SK-N-SH (cell line): ENCODE data around the gene CASK. TPM values are rescaled to one million over a fixed set of nuclear protein-coding genes. Genes with fewer than 3 reads are reported as not detected.

ENCODE experiments used
- CTCF ChIA-PET: fragments of 300-600, 350-600 bp; formaldehyde crosslinking; extraction: SDS; loops from one replicate; lab custom pipeline; 2021; lab: Yijun Ruan, JAX
- POLR2A ChIA-PET: fragments of 350-600 bp; sonication (Branson Sonifier 250); formaldehyde crosslinking; extraction: SDS; loops from one replicate; lab custom pipeline; 2020; ENCODE audit warnings: antibody characterized with exemption, inconsistent platforms; lab: Yijun Ruan, JAX
- DNase-seq: peaks from one replicate; pipeline ENCODE4 v3.0.0; 2012
- H2AFZ ChIP-seq: fragments of 200-600 bp; sonication (generic); 2 replicates; pipeline ENCODE4 v1.8.1; 2016; ENCODE audit warnings: antibody characterized with exemption, mild to moderate bottlenecking, low read depth
- H3F3A ChIP-seq: fragments of 200-600 bp; sonication (generic); replicated peaks from 2 replicates; pipeline ENCODE3; 2016; ENCODE audit warnings: antibody characterized with exemption, mild to moderate bottlenecking; ENCODE audit not compliant: insufficient read depth
- H3K27ac ChIP-seq, 2 experiments: fragments of 200-500 bp in 1 of 2; fragments of 200-600 bp in 1 of 2; sonication (Bioruptor generic) in 1 of 2; sonication (generic), shearing (Covaris generic) in 1 of 2; 2 replicates each; pipeline versions ENCODE4 v1.5.1 to v1.6.1; 2014 to 2016; ENCODE audit warnings: low read depth in 2 of 2, inconsistent platforms in 1 of 2, low read length in 1 of 2, mild to moderate bottlenecking in 1 of 2, mixed read lengths in 1 of 2
- H3K27me3 ChIP-seq: fragments of 200-600 bp; sonication (generic), shearing (Covaris generic); 2 replicates; pipeline ENCODE4 v1.6.1; 2016; ENCODE audit warnings: mixed run types; ENCODE audit not compliant: insufficient read depth
- H3K36me3 ChIP-seq, 2 experiments: fragments of 200-500 bp in 1 of 2; fragments of 200-600 bp in 1 of 2; sonication (Bioruptor generic) in 1 of 2; sonication (generic) in 1 of 2; replicated peaks in 1 of 2; 2 replicates each; pipeline versions ENCODE3 to v1.5.1; 2014 to 2016; ENCODE audit warnings: low read length in 1 of 2, mild to moderate bottlenecking in 1 of 2; ENCODE audit not compliant: insufficient read depth in 2 of 2, control insufficient read depth in 1 of 2
- H3K4me1 ChIP-seq, 2 experiments: fragments of 200-500 bp in 1 of 2; fragments of 200-600 bp in 1 of 2; sonication (Bioruptor generic) in 1 of 2; sonication (generic), shearing (Covaris generic) in 1 of 2; 2 replicates each; pipeline versions ENCODE4 v1.5.1 to v1.6.1; 2014 to 2016; ENCODE audit warnings: low read depth in 1 of 2, low read length in 1 of 2, mixed run types in 1 of 2; ENCODE audit not compliant: insufficient read depth in 2 of 2, control insufficient read depth in 1 of 2
- H3K4me2 ChIP-seq: fragments of 200-600 bp; sonication (generic), shearing (Covaris generic); 2 replicates; pipeline ENCODE4 v1.6.1; 2017; ENCODE audit warnings: mixed run types
- H3K4me3 ChIP-seq, 2 experiments: fragments of 200-500 bp in 1 of 2; fragments of 200-600 bp in 1 of 2; sonication (Bioruptor generic) in 1 of 2; sonication (generic), shearing (Covaris generic) in 1 of 2; 2 replicates each; pipeline versions ENCODE4 v1.5.1 to v1.8.1; 2014 to 2016; ENCODE audit warnings: low read depth in 2 of 2, inconsistent platforms in 1 of 2, low read length in 1 of 2, mild to moderate bottlenecking in 1 of 2, mixed read lengths in 1 of 2, moderate library complexity in 1 of 2
- H3K79me2 ChIP-seq: fragments of 200-600 bp; sonication (generic); 2 replicates; pipeline ENCODE4 v1.8.1; 2017; ENCODE audit warnings: mild to moderate bottlenecking; ENCODE audit not compliant: insufficient read depth
- H3K9ac ChIP-seq: fragments of 200-600 bp; sonication (generic); 2 replicates; pipeline ENCODE4 v1.6.1; 2017; ENCODE audit warnings: mixed run types
- H3K9me2 ChIP-seq: fragments of 200-600 bp; sonication (generic); 2 replicates; pipeline ENCODE4 v1.6.1; 2017; ENCODE audit warnings: mixed run types
- H3K9me3 ChIP-seq: fragments of 200-600 bp; sonication (generic); 2 replicates; pipeline ENCODE4 v1.6.1; 2017; ENCODE audit warnings: mixed run types, mild to moderate bottlenecking, moderate library complexity
- H4K20me1 ChIP-seq: fragments of 200-600 bp; sonication (generic); 2 replicates; pipeline ENCODE4 v1.6.1; 2017; ENCODE audit warnings: mild to moderate bottlenecking, mixed run types; ENCODE audit not compliant: insufficient read depth
- CTCF ChIP-seq: fragments of 200-600 bp; sonication (generic); IDR thresholded peaks from 2 replicates; pipeline ENCODE4 v1.6.1; 2017; ENCODE audit warnings: antibody characterized with exemption, mild to moderate bottlenecking, moderate library complexity
- ELF1 ChIP-seq: IDR thresholded peaks from 2 replicates; pipeline ENCODE4 v1.4.0; 2012
- FOSL2 ChIP-seq: IDR thresholded peaks from 2 replicates; pipeline ENCODE4 v1.4.0; 2012; ENCODE audit warnings: low read depth, mild to moderate bottlenecking, moderate library complexity, borderline replicate concordance
- GATA2 ChIP-seq: sonication (generic); formaldehyde crosslinking; IDR thresholded peaks from 2 replicates; pipeline ENCODE4 v1.5.0; 2020; ENCODE audit warnings: mild to moderate bottlenecking, missing genetic modification reagents
- MXI1 ChIP-seq: IDR thresholded peaks from 2 replicates; pipeline ENCODE4 v1.6.1; 2012; ENCODE audit warnings: mild to moderate bottlenecking, low read depth, low read length, improper control_type of control experiment
- NFIC ChIP-seq: IDR thresholded peaks from 2 replicates; pipeline ENCODE4 v1.4.0; 2012; ENCODE audit warnings: borderline replicate concordance
- NRF1 ChIP-seq: IDR thresholded peaks from 2 replicates; pipeline ENCODE4 v1.6.1; 2012; ENCODE audit warnings: low read depth, mild to moderate bottlenecking, low read length
- POLR2AphosphoS5 ChIP-seq: IDR thresholded peaks from 2 replicates; pipeline ENCODE4 v1.6.1; 2012; ENCODE audit warnings: low read depth, low read length
- RAD21 ChIP-seq: IDR thresholded peaks from 2 replicates; pipeline ENCODE4 v1.6.1; 2012; ENCODE audit warnings: mild to moderate bottlenecking, low read length
- RCOR1 ChIP-seq: fragments of 150-350 bp; IDR thresholded peaks from 2 replicates; pipeline ENCODE4 v1.6.1; 2017; ENCODE audit warnings: antibody characterized with exemption, low read length
- TAF1 ChIP-seq: IDR thresholded peaks from 2 replicates; pipeline ENCODE4 v1.6.1; 2012; ENCODE audit warnings: low read depth, mild to moderate bottlenecking, low read length, moderate library complexity, borderline replicate concordance
- TEAD4 ChIP-seq: IDR thresholded peaks from 2 replicates; pipeline ENCODE4 v1.4.0; 2012; ENCODE audit warnings: mild to moderate bottlenecking, borderline replicate concordance; ENCODE audit not compliant: insufficient read depth
- USF1 ChIP-seq: IDR thresholded peaks from 2 replicates; pipeline ENCODE4 v1.4.0; 2012; ENCODE audit warnings: low read depth, borderline replicate concordance
- YY1 ChIP-seq: IDR thresholded peaks from 2 replicates; pipeline ENCODE4 v1.4.0; 2012; ENCODE audit warnings: low read depth, mild to moderate bottlenecking
- WGBS: methylation state at CpG from one replicate; pipeline ENCODE4 v1.1.6; 2017; ENCODE audit warnings: low lambda C conversion rate; 5-methylcytosine and 5-hydroxymethylcytosine counted together
- polyA plus RNA-seq, 3 experiments: library from polyadenylated mRNA; depleted of rRNA; stranded (reverse); fragments of >200 nt; gene quantifications; 2 replicates each; pipeline ENCODE4 v1.2.3, GENCODE V29; 2012
- TF ChIP-seq, protein P1 (sequence below): IDR thresholded peaks from 2 replicates; pipeline ENCODE4 v1.4.0; 2012; ENCODE audit warnings: low read depth
- TF ChIP-seq, protein P2 (sequence below): IDR thresholded peaks from 2 replicates; pipeline ENCODE4 v1.6.1; 2012; ENCODE audit warnings: mild to moderate bottlenecking, low read depth, low read length, moderate library complexity

CASK gene
- polyA plus RNA-seq, 1 of the 3 experiments (the other 2 are of a cell fraction): 7.0 TPM

- no peaks in the 10 kb centered on the region for H4K20me1 ChIP-seq
- no peak overlapping the region for H3K9ac ChIP-seq
- no peak overlapping the region for H3K4me2 ChIP-seq
- H3K4me3 ChIP-seq: no peak overlapping the region
- H3K4me1 ChIP-seq: no peaks in the 10 kb centered on the region
- no peaks in the 10 kb centered on the region for H3K27me3 ChIP-seq
- CTCF ChIA-PET: interaction anchor here (1.6 kb wide), 1 partner anchor 12 kb away, joined by 3 read pairs; no protein-coding TSS in a partner anchor
- no peaks in the 10 kb centered on the region for H3K79me2 ChIP-seq
- H3F3A ChIP-seq: no peaks in the 10 kb centered on the region
- H3K9me2 ChIP-seq: no peaks in the 10 kb centered on the region
- no peak for DNase-seq
- H3K9me3 ChIP-seq: no peaks in the 10 kb centered on the region
- H2AFZ ChIP-seq: no peak overlapping the region
- TF ChIP-seq TAF1 (no peak), RAD21 (no peak), YY1 (no peak), POLR2AphosphoS5 (no peak), TEAD4 (no peak), NRF1 (no peak), USF1 (no peak), FOSL2 (no peak), GATA2 (CRISPR knock-in tag) (no peak), CTCF (no peak), ELF1 (no peak), NFIC (no peak), RCOR1 (no peak), MXI1 (no peak)
- TF ChIP-seq, protein P1, sequence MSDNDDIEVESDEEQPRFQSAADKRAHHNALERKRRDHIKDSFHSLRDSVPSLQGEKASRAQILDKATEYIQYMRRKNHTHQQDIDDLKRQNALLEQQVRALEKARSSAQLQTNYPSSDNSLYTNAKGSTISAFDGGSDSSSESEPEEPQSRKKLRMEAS: no peak
- TF ChIP-seq, protein P2, sequence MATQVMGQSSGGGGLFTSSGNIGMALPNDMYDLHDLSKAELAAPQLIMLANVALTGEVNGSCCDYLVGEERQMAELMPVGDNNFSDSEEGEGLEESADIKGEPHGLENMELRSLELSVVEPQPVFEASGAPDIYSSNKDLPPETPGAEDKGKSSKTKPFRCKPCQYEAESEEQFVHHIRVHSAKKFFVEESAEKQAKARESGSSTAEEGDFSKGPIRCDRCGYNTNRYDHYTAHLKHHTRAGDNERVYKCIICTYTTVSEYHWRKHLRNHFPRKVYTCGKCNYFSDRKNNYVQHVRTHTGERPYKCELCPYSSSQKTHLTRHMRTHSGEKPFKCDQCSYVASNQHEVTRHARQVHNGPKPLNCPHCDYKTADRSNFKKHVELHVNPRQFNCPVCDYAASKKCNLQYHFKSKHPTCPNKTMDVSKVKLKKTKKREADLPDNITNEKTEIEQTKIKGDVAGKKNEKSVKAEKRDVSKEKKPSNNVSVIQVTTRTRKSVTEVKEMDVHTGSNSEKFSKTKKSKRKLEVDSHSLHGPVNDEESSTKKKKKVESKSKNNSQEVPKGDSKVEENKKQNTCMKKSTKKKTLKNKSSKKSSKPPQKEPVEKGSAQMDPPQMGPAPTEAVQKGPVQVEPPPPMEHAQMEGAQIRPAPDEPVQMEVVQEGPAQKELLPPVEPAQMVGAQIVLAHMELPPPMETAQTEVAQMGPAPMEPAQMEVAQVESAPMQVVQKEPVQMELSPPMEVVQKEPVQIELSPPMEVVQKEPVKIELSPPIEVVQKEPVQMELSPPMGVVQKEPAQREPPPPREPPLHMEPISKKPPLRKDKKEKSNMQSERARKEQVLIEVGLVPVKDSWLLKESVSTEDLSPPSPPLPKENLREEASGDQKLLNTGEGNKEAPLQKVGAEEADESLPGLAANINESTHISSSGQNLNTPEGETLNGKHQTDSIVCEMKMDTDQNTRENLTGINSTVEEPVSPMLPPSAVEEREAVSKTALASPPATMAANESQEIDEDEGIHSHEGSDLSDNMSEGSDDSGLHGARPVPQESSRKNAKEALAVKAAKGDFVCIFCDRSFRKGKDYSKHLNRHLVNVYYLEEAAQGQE: no peak
- POLR2A ChIA-PET: no interaction called here
- H3K27ac ChIP-seq: no peak overlapping the region
- no peaks in the 10 kb centered on the region for H3K36me3 ChIP-seq
- WGBS: 41% methylated on average over 1 of the region's 1 CpG
Measured at GRCh38 chrX:41608244-41608643, 315.1 kb downstream of the CASK start.
